ENCODE data around the gene MS4A10.

The MS4A10 gene

GRCh38 chr11:60785136-60785535 lies at the start of gene MS4A10:
Gene MS4A10 (plus strand): TSS chr11:60785333. CDS start chr11:60790336, 5,003 bp downstream.
- TF ChIP-seq CTCF (IDR thresholded peaks at IDR 0.05; ENCODE audit: low read depth, low read length, missing control alignments) = no peak
- no peak for DNase-seq (ENCODE audit: extremely low read depth, low read depth)
- no peak within 1 kb of the TSS for H3K4me3 ChIP-seq (replicated peaks; ENCODE audit: low read depth, low read length)

GRCh38 chr11:60739114-60739513 lies 46.0 kb upstream of the MS4A10 start:
- no peak overlapping the region for H3K4me3 ChIP-seq (replicated peaks; ENCODE audit: low read depth, low read length)
- no peak for DNase-seq (ENCODE audit: extremely low read depth, low read depth)
- no peak for TF ChIP-seq CTCF (IDR thresholded peaks at IDR 0.05; ENCODE audit: low read depth, low read length, missing control alignments)

GRCh38 chr11:60740573-60740972 lies 44.6 kb upstream of the MS4A10 start:
- TF ChIP-seq CTCF (IDR thresholded peaks at IDR 0.05; ENCODE audit: low read depth, low read length, missing control alignments) = no peak
- no peak overlapping the region for H3K4me3 ChIP-seq (replicated peaks; ENCODE audit: low read depth, low read length)
- no peak for DNase-seq (ENCODE audit: extremely low read depth, low read depth)

- no peak overlapping the region for H3K4me3 ChIP-seq (replicated peaks; ENCODE audit: low read depth, low read length)
- no peak for TF ChIP-seq CTCF (IDR thresholded peaks at IDR 0.05; ENCODE audit: low read depth, low read length, missing control alignments)
- no peak for DNase-seq (ENCODE audit: extremely low read depth, low read depth)
Observed at GRCh38 chr11:60741421-60741820, 43.7 kb upstream of the MS4A10 start.

- H3K4me3 ChIP-seq (replicated peaks; ENCODE audit: low read depth, low read length) = no peak overlapping the region
- TF ChIP-seq CTCF (IDR thresholded peaks at IDR 0.05; ENCODE audit: low read depth, low read length, missing control alignments) = no peak
- DNase-seq (ENCODE audit: extremely low read depth, low read depth) = no peak
Observed at GRCh38 chr11:60743058-60743457, 42.1 kb upstream of the MS4A10 start.

- no peak overlapping the region for H3K4me3 ChIP-seq (replicated peaks; ENCODE audit: low read depth, low read length)
- no peak for TF ChIP-seq CTCF (IDR thresholded peaks at IDR 0.05; ENCODE audit: low read depth, low read length, missing control alignments)
- no peak for DNase-seq (ENCODE audit: extremely low read depth, low read depth)
Observed at GRCh38 chr11:60744114-60744513, 41.0 kb upstream of the MS4A10 start.

GRCh38 chr11:60747359-60747873 lies 37.7 kb upstream of the MS4A10 start:
- H3K4me3 ChIP-seq (replicated peaks; ENCODE audit: low read depth, low read length) = no peak overlapping the region
- TF ChIP-seq CTCF (IDR thresholded peaks at IDR 0.05; ENCODE audit: low read depth, low read length, missing control alignments) = no peak
- no peak for DNase-seq (ENCODE audit: extremely low read depth, low read depth)
